IPS-18c (cell line): ENCODE results near the gene RNU6-7.

ENCODE experiments used
- H3K4me3 ChIP-seq: 2 replicates; pipeline ENCODE4 v1.7.0; 2013; ENCODE audit warnings: low read depth, mild to moderate bottlenecking, low read length, moderate library complexity; ENCODE audit not compliant: insufficient read depth
- H3K9me3 ChIP-seq: one replicate; pipeline ENCODE4 v1.6.1; 2013; ENCODE audit warnings: mild to moderate bottlenecking, low read length, moderate library complexity; ENCODE audit not compliant: control insufficient read depth, insufficient read depth

The RNU6-7 gene

DNA sequence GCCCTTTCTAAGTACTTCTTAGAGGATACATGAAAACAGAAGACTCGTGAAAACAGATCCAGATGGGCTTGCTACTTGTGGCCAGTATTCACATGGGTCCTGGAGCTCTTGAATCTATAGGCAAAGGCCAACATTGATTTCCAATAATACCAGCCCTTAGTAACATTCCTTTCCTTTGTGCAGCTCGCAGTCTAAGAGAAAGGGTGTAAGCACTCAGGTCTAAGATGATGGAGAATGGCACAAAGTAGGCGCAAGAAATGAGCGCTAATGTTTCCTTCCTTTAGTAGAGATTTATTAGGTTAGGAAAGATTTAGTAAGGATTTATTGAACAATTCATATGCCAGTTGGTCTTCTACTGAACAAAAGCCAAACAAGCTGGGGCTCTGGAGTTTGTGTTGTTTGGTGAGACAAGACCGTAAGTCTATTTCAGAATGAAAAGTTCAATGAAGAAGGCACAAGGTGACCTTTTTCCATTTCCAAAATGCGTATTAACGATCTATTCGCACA, 699 bp downstream of the RNU6-7 start:
- Histone ChIP-seq H3K9me3 (no peaks in the 10 kb centered on the region), H3K4me3 (peak overlapping the region; percentile 83)

DNA sequence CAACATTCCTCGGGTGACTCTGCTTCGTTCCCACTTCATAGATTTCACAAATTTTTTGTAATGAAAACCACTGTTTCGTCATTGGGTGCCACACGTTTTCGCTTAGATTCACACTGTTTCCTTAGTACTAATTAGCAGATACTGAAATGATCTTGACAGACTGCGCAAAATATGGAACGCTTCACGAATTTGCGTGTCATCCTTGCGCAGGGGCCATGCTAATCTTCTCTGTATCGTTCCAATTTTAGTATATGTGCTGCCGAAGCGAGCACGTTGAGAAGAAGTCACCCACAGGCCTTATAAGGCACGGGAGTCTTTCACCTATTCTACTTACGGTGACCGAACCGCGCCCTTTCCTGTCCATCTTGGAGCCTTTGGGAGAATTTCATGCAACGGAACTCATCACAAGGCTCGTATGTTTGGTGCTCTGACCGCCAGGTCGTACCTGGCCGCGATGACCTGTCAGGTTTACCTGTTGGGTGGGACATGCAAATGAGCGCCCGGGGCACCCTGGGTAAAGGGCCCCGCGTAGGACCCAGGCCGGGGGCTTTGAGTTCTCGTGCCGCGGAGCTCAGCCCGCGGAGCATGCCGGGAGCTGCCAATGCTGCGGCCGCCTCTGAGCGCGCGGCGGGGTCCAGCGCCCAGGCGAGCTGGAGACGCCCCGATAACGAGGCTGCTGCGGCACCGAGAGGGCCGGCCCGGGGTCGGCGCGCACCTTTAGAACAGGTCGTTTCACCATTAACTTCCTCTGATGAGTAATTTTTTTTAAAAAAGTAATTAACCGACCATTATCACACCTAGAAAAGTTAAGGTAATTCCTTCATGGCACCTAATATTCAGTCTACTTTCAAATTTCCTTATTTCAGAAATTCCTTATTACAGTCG, 1.4 kb downstream of the RNU6-7 start, which contains the start of gene RNU6-8:
RNU6-8 (minus strand) TSS at position 272 of the 885 bp plus-strand sequence.
- H3K4me3 ChIP-seq, result peak within 1 kb of the TSS; percentile 83
- H3K9me3 ChIP-seq, result no peaks in the 10 kb centered on the region

DNA sequence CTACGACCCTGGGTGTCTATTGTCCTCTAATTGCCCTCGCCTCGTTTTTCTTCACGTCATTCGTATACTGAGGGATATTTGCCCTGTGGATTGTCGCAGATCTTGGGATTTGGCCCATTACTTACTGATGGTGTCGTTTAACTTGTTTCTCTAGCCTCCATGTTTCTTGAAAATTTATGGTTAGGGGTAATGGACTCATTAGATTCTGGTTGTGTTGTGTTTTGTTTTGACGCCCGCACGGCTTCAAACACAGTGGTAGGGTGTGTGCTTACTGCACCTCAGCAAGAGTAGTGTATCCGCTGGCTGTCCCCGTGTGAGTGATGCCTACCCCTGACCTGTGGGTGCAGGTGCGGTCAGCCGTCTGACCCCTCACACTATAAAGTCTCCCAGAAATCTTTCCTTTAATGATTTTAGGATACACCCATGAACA, 2.1 kb downstream of the RNU6-7 start:
- no peaks in the 10 kb centered on the region for H3K9me3 ChIP-seq

DNA sequence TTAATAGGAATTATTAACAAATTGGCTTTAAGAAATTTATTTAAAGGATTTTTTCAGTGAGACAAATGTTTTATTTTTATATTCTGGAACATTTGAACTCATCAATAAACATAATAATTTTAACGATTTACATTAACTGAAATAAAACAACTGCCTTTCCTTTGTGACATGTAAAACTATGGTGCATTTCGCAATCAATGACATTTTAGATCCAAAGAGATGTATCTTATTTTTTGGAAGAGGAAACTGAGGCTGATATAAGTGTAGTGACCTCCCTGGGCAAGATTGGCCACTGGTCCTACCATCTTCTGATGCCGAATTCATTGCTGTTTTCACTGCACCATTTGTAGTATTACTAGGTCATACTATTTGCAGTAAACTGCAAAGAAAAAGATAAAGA, 3.7 kb downstream of the RNU6-7 start:
- Histone ChIP-seq H3K9me3 (no peaks in the 10 kb centered on the region), H3K4me3 (no peak overlapping the region)

More for the DNA sequence above, 2.1 kb downstream of the RNU6-7 start:
- H3K4me3 ChIP-seq, result peak overlapping the region; percentile 83

GRCh38 chr14:32205984-32206383, 4.1 kb downstream of the RNU6-7 start:
- no peak overlapping the region for H3K4me3 ChIP-seq
- H3K9me3 ChIP-seq, result no peaks in the 10 kb centered on the region

DNA sequence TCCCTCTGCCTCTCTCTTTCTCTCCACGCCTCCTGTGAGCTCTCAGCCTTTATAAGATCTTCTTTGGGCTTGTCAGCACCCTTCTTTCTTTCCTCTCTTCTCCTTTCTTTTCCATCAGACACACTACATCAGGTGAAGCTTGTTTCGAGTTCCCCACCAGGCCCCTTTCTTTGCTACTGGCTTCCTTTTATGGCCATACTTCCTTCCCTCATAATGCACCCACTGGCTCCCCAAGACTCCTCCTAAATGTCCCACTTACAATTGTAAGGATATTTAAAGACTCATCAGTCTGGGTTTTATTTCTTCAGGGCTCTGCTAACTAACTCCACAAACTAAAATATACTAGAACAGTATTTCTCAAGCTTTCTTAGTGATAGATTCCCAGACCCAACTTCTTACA, 4.7 kb downstream of the RNU6-7 start:
- H3K4me3 ChIP-seq, result no peak overlapping the region
- no peaks in the 10 kb centered on the region for H3K9me3 ChIP-seq

GRCh38 chr14:32208490-32208889, 6.6 kb downstream of the RNU6-7 start:
- Histone ChIP-seq H3K4me3 (no peak overlapping the region), H3K9me3 (no peaks in the 10 kb centered on the region)

DNA sequence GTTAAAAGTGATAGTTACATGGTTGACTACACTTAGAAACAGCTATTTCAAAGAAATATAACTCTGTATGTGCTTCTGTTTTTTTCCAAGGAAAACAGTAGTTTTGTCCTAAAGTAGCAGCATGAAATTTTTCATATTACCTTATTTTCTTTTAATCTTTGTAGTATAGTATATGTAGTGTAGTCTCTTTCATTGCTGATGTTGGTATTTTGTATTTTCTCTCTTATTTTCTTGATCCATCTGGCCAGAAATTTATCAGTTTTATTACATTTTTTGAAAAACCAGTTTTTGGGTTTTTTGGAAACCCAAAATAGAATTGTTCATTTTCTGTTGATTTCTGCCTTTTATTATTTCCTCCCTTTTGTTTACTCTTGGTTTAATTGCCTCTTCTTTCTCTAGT, 7.6 kb downstream of the RNU6-7 start:
- Histone ChIP-seq H3K9me3 (no peaks in the 10 kb centered on the region), H3K4me3 (no peak overlapping the region)

- Histone ChIP-seq H3K4me3 (no peak overlapping the region), H3K9me3 (no peaks in the 10 kb centered on the region)
Measured at GRCh38 chr14:32211068-32211404, 9.2 kb downstream of the RNU6-7 start.

DNA sequence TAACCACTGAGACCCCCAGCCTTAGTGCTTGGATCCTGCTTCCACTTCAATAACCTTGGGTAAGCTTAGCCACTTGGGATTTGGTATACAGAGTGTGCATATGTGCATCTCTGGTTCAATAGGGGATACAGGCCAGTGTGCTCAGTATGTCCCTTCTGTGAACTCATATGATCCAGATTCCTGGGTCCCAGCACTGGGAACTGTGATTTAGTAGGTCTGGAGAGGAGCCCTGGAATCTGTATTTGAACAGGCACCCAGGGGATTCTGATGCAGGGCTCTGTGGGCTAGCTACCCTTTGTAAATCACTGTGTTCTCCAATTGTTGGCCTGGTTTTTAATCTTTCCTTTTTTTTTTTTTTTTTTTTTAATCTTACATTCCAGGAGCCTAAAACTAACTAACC, 11.0 kb downstream of the RNU6-7 start:
- H3K4me3 ChIP-seq, result no peak overlapping the region
- no peaks in the 10 kb centered on the region for H3K9me3 ChIP-seq

GRCh38 chr14:32217301-32217700, 15.5 kb downstream of the RNU6-7 start:
- H3K4me3 ChIP-seq, result no peak overlapping the region

GRCh38 chr14:32224737-32225377, 23.0 kb downstream of the RNU6-7 start:
- Histone ChIP-seq H3K4me3 (no peak overlapping the region), H3K9me3 (peaks cover 2% of the 10 kb centered on the region)

More at GRCh38 chr14:32217301-32217700, 15.5 kb downstream of the RNU6-7 start:
- no peaks in the 10 kb centered on the region for H3K9me3 ChIP-seq

GRCh38 chr14:32225378-32225920, 23.6 kb downstream of the RNU6-7 start:
- Histone ChIP-seq H3K4me3 (no peak overlapping the region), H3K9me3 (peaks cover 2% of the 10 kb centered on the region)

DNA sequence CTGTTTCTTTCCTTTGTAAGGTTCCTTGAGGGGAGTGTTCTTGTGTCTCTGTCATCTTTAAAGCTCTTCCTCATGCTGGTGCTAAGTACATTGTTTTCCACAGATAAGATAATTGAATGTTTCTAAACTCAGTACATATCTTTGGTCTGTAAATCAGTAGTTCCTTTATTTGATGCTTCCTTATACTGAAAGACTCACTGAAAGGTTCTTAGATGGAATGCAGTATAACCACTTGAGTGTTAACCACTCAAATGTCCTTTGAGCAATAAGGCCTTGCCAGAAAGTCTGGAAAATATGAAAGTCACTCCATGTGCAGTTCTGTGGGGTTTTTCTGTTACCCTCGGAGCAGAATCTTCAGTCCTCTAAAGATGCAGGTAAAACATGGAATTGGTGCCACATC, 24.2 kb downstream of the RNU6-7 start:
- H3K4me3 ChIP-seq, result no peak overlapping the region
- H3K9me3 ChIP-seq, result peaks cover 2% of the 10 kb centered on the region

- Histone ChIP-seq H3K4me3 (no peak overlapping the region), H3K9me3 (peaks cover 2% of the 10 kb centered on the region)
Measured at GRCh38 chr14:32230181-32230580, 28.3 kb downstream of the RNU6-7 start.

GRCh38 chr14:32230695-32231280, 28.9 kb downstream of the RNU6-7 start:
- Histone ChIP-seq H3K9me3 (peaks cover 2% of the 10 kb centered on the region), H3K4me3 (no peak overlapping the region)

- H3K4me3 ChIP-seq, result no peak overlapping the region
- H3K9me3 ChIP-seq, result no peaks in the 10 kb centered on the region
Measured at GRCh38 chr14:32232481-32232880, 30.6 kb downstream of the RNU6-7 start.
